ENCODE results near the gene RPS29. TPM values are rescaled to one million over a fixed set of nuclear protein-coding genes. Genes with fewer than 3 reads are reported as not detected.

RPS29 gene
- total RNA-seq, 1 donor from 2014 or later = 1,913 TPM

DNA sequence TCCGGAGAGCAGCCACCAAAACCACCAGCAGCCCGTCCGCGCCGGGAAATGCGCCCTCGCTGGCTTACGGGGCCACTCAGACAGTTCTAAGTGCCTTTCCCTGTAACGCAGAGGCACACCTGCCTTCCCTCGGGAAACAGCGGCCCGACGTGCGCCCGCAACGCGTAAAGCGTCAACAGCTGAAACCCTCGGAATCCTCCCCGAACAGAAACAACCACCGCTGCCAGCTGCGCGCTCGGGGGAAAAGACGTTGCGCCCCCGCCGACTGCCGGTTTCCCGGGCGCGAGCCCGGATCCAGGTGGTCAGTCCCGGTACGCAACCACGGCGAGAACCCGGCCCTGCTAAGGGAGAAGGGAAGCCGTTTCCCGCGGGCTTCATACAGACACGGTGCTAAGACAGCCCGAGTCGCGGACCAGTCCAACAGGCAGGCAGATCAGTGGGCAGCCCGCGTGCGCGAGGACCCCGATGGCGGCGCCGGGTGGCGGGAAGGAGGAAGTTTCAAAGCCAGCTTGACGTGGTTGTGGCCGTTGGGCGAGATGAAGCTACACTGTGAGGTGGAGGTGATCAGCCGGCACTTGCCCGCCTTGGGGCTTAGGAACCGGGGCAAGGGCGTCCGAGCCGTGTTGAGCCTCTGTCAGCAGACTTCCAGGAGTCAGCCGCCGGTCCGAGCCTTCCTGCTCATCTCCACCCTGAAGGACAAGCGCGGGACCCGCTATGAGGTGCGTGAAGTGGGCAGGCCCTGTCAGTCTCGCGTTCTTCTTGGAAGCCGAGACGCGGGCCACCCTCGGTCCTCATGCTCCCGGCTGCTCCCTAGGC, 12.5 kb upstream of the RPS29 start, which contains the start of gene LRR1:
LRR1 (plus strand) TSS at position 456 of the 816 bp plus-strand sequence; CDS start at position 537, 81 bp downstream.
- peak; percentile 85 to 90 for DNase-seq (ENCODE audit: low read depth in 2 of 2)

DNA sequence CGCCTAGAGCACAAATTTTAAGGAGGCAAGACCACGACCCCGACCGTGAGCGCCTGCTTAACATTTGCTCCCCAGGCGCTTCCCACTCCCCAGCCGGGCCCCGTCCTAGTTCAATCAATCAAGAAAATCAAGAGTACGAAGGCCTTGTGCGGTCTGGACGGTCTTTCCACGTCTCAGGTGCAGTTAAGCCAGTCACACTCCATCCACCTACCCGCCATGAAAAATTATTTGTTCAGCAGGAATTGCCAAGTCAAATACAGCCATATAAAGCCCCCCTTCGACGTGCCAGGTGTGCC, 12.0 kb upstream of the RPS29 start:
- DNase-seq (ENCODE audit: low read depth in 2 of 2) = no peak

DNA sequence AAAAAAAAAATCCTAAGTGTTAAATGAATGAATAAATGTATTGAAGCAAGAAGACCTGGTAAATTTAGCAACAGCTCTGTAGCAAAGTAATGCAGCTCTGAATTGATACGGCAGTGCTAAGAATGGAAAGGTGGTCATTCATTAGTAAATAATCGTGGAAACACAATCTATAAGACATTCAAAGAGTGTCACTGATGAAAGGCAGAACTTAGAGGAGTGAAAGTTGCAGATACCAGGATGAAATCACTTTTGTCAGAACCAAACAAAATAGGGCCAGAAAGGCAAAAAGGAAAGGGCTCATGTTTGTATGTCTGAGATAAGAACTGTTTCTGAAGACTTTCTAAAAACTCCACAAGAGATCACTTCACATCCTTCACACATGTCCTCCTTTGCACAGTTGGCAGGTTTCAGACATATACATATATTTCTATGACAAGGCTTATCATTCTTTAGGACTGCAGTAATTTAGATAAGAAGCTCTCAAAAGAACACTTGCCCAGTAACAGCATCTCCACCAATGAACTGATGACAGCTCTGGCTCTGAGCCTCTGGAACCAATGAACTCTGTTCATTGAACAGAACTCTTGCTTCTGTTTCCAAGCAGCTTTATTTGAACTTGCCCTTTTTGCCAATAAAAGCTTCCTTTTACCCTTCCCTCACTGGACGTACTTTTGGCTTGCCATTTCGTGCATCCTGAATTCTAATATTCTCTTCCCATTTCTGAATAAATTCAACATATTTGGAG, 8.3 kb upstream of the RPS29 start:
- peak; percentile 42 to 68 for DNase-seq (ENCODE audit: low read depth in 2 of 2)

DNA sequence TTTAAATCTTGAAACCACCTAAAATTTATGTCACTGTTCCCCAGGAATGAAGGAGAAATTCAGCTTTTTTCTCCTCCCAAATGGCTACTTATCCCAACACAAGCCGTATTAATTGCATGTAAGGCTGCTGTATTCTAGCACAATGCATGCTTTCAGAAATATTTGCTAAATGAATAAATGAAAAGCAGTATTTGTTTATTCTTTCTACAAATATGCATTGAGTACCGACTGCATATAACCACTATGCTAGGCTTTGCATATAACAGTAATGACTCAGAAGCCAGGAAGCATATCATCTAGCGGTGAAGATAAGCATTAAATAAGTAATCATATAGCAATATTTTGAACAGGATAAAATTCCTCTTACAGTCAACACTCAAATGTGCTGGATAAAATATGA, 6.8 kb upstream of the RPS29 start:
- no peak for DNase-seq (ENCODE audit: low read depth in 2 of 2)

DNA sequence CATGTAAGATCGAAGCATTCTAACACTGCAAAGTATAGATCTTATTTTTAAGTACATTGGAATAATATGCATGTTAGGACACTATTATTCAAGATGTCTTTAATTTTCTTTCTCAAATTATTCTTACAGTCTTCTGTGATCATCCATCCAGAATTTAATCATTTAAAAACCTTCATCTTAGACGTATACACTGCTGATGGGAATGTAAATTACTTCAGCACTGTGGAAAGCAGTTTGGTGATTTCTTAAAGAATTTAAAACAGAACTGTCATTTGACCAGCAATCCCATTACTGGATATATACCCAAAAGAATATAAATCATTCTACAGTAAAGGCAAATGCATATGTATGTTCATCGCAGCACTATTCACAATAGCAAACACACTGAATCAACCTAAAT, 3.2 kb upstream of the RPS29 start:
- no peak for DNase-seq (ENCODE audit: low read depth in 2 of 2)

DNA sequence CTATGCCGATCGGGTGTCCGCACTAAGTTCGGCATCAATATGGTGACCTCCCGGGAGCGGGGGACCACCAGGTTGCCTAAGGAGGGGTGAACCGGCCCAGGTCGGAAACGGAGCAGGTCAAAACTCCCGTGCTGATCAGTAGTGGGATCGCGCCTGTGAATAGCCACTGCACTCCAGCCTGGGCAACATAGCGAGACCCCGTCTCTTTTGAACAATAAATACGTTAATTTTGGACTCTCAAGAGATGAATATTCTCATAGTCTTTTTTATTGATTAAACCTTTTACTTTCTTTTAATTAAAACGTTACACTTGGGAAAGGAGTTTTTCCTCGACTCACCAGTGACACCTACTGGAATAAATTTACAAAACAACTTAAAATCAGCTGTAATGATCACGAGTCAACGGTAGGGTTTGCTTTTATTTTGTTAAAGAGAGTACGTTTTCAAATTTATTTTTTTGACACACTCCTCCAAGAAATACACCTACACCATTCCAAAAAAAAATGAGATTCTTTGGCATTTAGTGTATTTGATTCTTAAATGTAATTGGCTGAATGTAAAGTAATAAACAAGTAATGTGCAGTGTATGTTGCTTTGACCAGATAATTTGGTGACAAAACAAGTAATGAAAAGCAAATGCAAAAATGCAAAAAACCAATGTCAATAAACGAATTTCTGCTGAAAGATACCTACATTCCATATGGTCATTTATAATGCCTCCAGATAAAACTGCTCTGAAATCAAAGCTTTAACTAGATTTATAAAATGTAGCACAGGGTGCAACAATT, 687 bp upstream of the RPS29 start:
- DNase-seq (ENCODE audit: low read depth in 2 of 2) = peak; percentile 77 to 82

DNA sequence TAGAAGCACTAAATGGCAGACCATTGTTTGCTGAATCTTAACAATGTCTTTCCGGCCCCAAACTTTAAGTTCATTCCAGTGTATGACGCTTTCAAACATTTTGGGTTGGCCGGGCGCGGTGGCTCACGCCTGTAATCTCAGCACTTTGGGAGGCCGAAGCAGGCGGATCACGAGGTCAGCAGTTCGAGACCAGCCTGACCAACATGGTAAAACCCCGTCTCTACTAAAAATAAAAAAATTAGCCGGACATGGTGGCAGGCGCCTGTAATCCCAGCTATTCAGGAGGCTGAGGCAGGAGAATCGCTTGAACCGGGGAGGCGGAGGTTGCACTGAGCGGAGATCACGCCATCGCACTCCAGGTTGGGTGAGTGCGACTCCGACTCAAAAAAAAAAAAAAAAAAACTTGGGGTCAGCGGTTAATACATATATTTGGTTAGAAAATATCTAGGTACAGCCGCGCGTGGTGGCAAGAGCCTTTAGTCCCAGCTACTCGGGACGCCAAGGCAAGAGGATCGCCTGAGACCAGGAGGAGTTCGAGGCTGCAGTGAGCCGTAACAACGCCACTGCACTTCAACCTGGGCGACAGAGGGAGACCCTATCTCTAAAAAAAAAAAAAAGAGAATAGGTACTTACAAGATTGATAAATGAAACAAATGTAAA, 1.1 kb downstream of the RPS29 start:
- DNase-seq (ENCODE audit: low read depth in 2 of 2) = peak; percentile 17 to 23

DNA sequence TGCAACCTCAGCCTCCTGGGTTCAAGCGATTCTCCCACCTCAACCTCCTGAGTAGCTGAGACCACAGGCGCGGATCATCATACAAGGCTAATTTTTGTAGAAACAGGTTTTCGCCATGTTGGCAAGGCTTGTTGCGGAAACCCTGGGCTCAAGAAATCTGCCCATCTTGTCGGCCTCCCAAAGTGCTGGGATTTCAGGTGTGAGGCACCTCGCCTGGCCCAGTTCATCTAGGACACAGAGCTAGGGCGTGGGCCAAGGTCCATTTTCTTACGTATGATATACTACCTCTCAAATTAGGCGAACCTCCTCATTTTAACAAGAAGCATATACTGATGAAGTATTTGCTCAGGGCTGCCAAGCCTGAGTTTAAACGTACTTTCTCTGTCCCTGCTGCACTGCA, 2.1 kb downstream of the RPS29 start:
- no peak for DNase-seq (ENCODE audit: low read depth in 2 of 2)

DNA sequence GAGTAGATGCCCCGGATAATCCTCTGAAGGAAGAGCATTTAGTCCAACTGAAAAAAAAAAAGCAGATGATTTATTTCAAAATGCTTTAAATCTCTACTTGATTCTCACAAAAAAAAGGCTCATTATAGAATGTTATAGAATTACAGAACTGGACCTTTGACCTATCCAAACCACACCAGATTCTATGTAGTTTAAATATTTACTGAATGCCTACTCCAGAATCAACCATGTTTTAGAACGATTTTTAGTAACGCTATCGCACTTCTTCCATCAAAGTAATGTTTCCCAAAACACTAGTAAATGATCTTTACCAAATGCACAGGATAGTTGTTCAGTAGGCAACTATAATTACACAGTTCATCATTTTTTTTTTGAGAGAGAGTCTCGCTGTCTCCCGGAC, 2.6 kb downstream of the RPS29 start:
- DNase-seq (ENCODE audit: low read depth in 2 of 2) = no peak

DNA sequence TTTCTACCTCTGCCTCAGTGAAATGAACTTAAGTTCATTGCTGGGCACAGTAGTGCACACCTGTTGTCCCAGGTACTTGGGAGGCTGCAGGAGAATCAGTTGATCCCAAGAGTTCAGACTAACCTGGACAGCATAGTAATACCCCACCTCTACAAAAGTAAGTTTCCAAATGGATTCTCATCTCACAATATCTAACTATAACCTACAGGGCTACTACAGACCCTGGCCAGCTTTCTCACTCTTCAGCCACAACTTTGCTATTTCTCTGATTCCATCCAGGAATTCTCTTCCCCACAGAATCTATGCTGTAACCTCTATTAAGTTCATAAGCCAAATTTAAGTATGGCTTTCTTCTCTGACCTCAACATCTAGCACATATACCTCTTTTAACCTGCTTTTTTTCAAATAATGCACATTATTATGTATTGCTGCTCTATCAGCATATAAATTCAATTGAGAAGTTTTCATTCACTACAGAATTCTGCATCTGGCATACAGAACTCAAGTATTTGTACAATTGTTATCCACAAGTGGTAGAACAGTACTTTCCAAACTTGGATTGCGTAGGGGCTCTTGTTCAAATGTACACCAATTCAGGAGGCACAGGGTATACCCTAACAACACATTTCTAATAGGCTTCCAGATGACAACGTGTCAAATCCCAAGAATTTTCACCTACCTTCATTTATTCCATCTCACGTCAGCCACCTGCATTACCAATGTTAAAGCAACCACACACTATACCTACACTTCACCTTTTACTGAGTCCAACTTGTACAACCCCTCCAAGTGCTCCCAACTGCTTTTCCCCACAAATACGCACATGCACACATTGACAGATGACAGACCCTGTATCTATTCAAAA, 3.8 kb downstream of the RPS29 start:
- DNase-seq (ENCODE audit: low read depth in 2 of 2) = no peak

DNA sequence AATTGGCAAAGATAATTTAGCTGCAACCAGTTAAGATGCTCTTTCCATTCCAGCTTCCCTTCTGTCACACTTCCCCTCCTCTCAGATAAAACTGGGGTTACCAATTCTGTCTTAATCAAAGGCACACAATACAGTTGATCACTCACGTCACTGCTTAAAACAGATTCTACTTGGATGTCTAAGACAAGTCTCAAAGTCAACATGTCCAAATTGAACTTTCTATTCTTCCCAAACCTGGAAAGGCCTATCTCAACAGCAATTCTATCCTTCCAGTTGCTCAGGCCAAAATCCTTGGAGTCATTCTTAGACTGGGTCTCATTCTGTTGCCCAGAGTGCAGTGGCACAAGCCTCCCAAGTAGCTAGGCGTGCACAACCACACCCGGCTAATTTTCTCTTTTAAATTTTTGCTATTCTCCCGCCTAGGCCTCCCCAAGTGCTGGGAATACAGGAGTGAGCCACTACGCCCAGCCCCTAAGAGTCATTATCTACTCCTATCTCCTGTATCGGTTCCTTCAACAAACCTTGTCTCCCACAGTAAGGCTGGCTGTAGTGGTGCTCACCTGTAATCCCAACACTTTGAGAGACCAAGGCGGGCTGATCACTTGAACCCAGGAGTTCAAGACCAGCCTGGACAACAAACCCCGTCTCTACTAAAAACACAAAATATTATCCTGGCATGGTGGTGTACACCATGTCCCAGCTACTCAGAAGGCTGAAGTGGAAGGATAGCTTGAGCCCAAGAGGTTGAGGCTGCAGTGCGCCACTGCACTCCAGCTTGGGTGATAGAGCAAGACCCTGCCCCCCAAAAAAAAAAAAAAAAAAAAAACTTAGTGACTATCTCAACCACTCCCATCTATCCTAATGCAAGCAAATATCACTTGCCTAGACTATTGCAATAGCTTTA, 4.7 kb downstream of the RPS29 start:
- no peak for DNase-seq (ENCODE audit: low read depth in 2 of 2)

DNA sequence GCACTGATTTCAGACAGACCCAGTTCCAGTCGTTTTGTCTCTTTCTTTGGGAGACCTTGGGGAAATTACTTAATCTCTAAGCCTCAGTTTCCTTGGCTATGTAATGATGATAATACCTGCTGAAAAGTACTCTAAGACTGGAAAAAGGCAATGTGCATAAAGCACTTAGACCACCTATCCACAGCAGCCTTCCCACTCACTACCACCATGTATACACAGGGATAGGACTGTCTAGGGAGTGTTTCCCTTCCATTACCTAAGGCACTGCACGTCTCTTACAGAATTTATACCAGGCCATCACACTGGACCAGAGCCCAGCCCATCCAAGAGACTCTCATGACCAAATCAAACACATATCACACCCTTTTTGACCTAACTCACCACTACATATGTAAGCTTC, 6.3 kb downstream of the RPS29 start:
- DNase-seq (ENCODE audit: low read depth in 2 of 2) = no peak

DNA sequence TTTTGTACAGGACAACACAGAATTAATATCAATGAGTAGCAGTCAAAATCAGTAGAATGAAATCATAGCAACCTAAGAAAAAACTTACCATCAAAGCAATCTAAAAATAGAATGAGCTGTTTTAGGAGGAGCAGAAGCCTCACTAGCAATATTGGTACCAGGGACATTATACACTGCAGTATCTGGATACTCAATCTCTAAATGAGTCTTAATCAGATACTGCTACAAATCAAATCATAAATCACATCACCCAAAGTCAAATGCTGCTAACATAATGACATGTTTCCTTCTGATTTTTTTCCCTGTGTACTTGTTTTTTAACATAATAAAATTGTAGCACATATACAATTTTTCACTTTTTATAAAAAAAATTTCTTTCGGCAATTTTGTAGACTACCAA, 8.0 kb downstream of the RPS29 start:
- no peak for DNase-seq (ENCODE audit: low read depth in 2 of 2)

DNA sequence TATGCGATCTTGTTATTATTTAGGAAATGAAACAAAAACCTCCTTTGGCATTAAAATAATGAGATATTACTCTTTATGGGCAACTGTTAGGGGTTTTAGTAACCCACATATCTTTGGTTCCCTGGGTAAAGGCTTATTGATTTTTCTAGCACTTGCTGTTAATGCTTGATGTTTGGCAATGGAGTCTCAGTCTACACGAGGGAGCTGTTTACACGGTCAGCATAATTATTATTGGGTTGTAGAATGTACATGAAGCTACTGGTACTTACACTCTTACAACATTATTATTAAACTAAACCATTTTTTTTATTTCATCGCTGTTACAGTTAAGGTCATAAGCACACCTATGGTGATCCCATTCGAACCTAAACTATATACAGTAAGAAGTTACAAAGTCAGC, 12.1 kb downstream of the RPS29 start:
- DNase-seq (ENCODE audit: low read depth in 2 of 2) = no peak

DNA sequence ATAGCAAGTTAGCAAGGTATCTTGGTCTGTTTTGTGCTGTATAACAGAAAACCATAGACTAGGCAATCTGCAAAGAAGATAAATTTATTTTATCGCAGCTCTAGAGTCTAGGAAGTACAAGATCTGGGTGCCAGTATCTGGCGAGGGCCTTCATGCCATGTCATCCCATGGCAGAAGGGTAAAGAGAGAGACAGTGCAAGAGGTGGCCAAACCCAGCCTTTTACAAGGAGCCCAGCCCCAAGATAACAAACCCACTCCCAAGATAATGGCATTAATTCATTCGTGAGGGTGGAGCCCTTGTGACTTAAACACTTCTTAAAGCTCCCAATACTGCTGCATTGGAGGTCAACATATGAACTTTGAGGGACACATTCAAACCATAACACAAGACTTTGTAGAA, 16.9 kb downstream of the RPS29 start:
- no peak for DNase-seq (ENCODE audit: low read depth in 2 of 2)

DNA sequence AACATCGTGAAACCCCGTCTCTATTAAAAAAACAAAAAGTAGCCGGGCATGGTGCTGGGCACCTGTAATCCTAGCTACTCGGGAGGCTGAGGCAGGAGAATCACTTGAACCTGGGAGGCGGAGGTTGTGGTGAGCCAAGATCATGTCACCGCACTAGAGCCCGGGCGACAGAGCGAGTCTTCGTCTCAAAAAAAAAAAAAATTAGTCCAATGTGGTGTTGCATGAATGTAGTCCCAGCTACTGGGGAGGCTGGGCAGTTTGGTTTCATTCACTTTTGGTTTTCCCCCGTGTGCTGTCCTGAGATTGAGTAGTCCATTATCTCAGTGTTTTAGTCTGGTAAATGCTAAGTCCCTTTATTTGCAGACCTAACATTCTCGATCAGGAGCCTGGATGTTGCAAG, 19.5 kb downstream of the RPS29 start:
- no peak for DNase-seq (ENCODE audit: low read depth in 2 of 2)

DNA sequence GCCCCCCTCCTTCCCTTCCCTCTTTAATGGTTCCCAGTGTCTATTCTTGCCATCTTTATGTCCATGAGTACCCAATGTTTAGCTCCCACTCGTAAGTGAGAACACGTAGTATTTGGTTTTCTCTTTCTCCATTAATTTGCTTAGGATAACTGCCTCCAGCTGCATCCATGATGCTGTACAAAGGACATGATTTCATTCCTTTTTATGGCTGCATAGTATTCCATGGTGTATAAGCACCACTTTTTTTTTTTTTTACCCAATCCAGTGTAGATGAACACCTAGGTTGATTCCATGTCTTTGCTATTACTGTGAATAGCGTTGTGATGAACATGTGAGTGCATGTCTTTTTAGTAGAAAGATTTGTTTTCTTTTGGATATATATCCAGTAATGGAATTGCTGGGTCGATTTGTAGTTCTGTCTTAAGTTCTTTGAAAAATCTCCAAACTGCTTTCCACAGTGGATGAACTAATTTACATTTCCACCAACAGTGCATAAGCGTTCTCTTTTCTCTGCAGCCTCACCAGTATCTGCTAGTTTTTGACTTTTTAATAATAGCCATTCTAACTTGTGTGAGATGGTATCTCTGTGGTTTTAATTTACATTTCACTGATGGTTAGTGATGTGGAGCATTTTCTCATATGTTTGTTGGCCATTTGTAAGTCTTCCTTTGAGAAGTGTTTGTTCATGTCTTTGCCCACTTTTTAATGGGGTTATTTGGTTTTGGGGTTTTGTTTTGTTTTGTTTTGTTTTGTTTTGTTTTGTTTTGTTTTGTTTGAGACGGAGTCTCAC, 26.0 kb downstream of the RPS29 start:
- no peak for DNase-seq (ENCODE audit: low read depth in 2 of 2)

DNA sequence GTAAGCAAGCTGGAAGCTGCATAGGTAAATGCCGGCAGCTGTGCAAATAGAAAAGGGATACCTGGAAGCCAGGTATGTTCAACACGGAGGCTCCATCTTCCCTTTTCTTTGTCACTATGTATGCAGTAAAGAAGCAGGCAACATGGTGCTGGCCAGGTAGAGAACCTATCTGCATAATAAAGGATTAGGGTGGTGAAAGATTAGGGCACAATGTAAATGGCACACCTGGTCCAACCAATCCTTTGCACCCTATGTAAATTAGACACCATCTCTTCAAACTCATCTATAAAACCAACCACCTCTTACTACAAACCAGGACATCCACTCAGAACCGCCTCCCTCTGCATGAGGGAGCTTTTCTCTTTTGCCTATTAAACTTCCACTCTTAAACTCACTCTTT, 32.3 kb downstream of the RPS29 start:
- no peak for DNase-seq (ENCODE audit: low read depth in 2 of 2)

DNA sequence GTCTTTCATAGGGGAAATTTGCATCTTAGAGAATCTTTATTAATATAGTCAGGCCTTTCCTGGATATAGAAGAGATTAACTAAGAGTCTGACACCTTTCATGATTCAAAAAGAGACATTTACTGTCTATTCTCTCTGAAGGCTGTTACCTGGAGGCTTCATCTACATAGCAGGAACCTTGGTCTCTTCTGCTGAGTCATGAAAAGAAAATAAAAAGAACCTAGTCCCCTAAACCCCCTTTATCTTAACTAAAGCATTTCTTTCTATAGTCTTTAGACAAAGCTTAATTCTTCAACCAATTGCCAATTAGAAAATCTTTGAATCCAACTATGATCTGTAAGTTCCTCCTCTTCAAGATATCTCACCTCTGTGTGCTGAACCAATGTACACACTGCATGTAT, 33.1 kb downstream of the RPS29 start:
- DNase-seq (ENCODE audit: low read depth in 2 of 2) = no peak

Data from lung microvascular endothelial cell (primary cell).